Loucy (cell line): ENCODE results near the gene CNTN1.

Experiments
- H2AFZ ChIP-seq: fragments of 200-600 bp; sonication (generic); 2 replicates; pipeline ENCODE4 v1.6.0; 2016; ENCODE audit warnings: antibody characterized with exemption, mild to moderate bottlenecking, low read length, moderate library complexity
- H3F3A ChIP-seq: fragments of 200-600 bp; 2 replicates; pipeline ENCODE4 v1.6.0; 2016; ENCODE audit warnings: antibody characterized with exemption, low read depth, mild to moderate bottlenecking
- H3K27me3 ChIP-seq: fragments of 200-600 bp; sonication (generic); 2 replicates; pipeline ENCODE4 v1.6.1; 2014; ENCODE audit warnings: low read length, mild to moderate bottlenecking; ENCODE audit not compliant: insufficient read depth, poor library complexity, severe bottlenecking
- H3K36me3 ChIP-seq: fragments of 200-600 bp; sonication (generic); 2 replicates; pipeline ENCODE4 v1.6.1; 2016; ENCODE audit warnings: low read length; ENCODE audit not compliant: insufficient read depth
- H3K4me1 ChIP-seq: fragments of 200-600 bp; sonication (generic); 2 replicates; pipeline ENCODE4 v1.5.1; 2014; ENCODE audit warnings: low read length, mild to moderate bottlenecking; ENCODE audit not compliant: insufficient read depth, poor library complexity, severe bottlenecking
- H3K4me2 ChIP-seq: fragments of 200-600 bp; sonication (generic); 2 replicates; pipeline ENCODE4 v1.6.0; 2014; ENCODE audit warnings: antibody characterized with exemption, low read length, low read depth, mild to moderate bottlenecking; ENCODE audit not compliant: poor library complexity, severe bottlenecking
- H3K4me3 ChIP-seq: fragments of 200-600 bp; sonication (generic); 2 replicates; pipeline ENCODE4 v1.5.1; 2014; ENCODE audit warnings: low read length, mild to moderate bottlenecking, mixed read lengths; ENCODE audit not compliant: poor library complexity, severe bottlenecking
- H3K79me2 ChIP-seq: fragments of 200-600 bp; sonication (generic); 2 replicates; pipeline ENCODE4 v1.6.1; 2014; ENCODE audit warnings: low read length; ENCODE audit not compliant: insufficient read depth
- H3K9ac ChIP-seq: fragments of 200-600 bp; sonication (generic); 2 replicates; pipeline ENCODE4 v1.6.0; 2014; ENCODE audit warnings: mild to moderate bottlenecking, low read depth, low read length, moderate library complexity; ENCODE audit not compliant: poor library complexity, severe bottlenecking
- H3K9me2 ChIP-seq: fragments of 200-600 bp; sonication (generic); replicated peaks from 2 replicates; pipeline ENCODE4 v1.6.1; 2016; ENCODE audit warnings: low read depth, low read length, mixed read lengths
- H3K9me3 ChIP-seq: fragments of 200-600 bp; sonication (generic); 2 replicates; pipeline ENCODE4 v1.6.1; 2014; ENCODE audit warnings: mild to moderate bottlenecking, antibody characterized with exemption, low read length, low read depth; ENCODE audit not compliant: insufficient read depth
- H4K20me1 ChIP-seq: fragments of 200-600 bp; sonication (generic); 2 replicates; pipeline ENCODE4 v1.6.0; 2014; ENCODE audit warnings: antibody characterized with exemption, low read length, mild to moderate bottlenecking; ENCODE audit not compliant: insufficient read depth, poor library complexity, severe bottlenecking
- EZH2phosphoT487 ChIP-seq: fragments of 200-600 bp; IDR thresholded peaks from 2 replicates; pipeline ENCODE4 v1.6.1; 2018; ENCODE audit warnings: antibody characterized with exemption, mild to moderate bottlenecking, moderate library complexity, borderline replicate concordance
- TF ChIP-seq, protein P1 (sequence below): fragments of 200-600 bp; sonication (generic); conservative IDR thresholded peaks from 2 replicates; pipeline ENCODE4 v1.5.1; 2014; ENCODE audit warnings: mild to moderate bottlenecking, antibody characterized with exemption, low read length

Gene CNTN1

GRCh38 chr12:40921563-40922163 lies 229.4 kb downstream of the CNTN1 start:
- Histone ChIP-seq H3K4me1 (no peaks in the 10 kb centered on the region), H3K36me3 (no peaks in the 10 kb centered on the region), H3K79me2 (no peaks in the 10 kb centered on the region), H2AFZ (no peak overlapping the region), H3F3A (no peaks in the 10 kb centered on the region), H3K9me2 (no peaks in the 10 kb centered on the region), H3K4me2 (no peak overlapping the region), H3K27me3 (no peaks in the 10 kb centered on the region), H3K9me3 (no peaks in the 10 kb centered on the region), H3K4me3 (no peak overlapping the region), H4K20me1 (no peaks in the 10 kb centered on the region), H3K9ac (no peak overlapping the region)
- TF ChIP-seq, protein P1, sequence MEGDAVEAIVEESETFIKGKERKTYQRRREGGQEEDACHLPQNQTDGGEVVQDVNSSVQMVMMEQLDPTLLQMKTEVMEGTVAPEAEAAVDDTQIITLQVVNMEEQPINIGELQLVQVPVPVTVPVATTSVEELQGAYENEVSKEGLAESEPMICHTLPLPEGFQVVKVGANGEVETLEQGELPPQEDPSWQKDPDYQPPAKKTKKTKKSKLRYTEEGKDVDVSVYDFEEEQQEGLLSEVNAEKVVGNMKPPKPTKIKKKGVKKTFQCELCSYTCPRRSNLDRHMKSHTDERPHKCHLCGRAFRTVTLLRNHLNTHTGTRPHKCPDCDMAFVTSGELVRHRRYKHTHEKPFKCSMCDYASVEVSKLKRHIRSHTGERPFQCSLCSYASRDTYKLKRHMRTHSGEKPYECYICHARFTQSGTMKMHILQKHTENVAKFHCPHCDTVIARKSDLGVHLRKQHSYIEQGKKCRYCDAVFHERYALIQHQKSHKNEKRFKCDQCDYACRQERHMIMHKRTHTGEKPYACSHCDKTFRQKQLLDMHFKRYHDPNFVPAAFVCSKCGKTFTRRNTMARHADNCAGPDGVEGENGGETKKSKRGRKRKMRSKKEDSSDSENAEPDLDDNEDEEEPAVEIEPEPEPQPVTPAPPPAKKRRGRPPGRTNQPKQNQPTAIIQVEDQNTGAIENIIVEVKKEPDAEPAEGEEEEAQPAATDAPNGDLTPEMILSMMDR, result peak; percentile 89
- no peak for TF ChIP-seq EZH2phosphoT487

DNA sequence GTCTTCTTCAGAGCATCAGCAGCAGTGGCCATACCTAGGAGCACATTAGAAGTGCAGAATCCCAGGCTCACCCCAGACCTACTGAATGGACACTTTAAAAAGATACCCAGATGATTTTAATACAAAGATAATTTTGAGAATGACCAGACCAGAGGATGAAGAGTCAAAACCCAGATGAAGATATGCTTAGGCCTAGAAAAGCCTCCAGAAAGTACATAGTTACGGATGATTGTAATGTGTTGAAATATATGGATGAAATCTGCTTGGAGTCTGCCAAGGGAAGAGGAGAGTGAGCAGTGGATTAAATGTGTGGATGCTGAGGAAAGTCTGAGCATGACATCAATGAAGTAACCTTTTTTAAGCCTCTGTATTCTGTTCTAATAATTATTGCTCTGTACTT lies 245.7 kb downstream of the CNTN1 start:
- no peaks in the 10 kb centered on the region for H4K20me1 ChIP-seq

DNA sequence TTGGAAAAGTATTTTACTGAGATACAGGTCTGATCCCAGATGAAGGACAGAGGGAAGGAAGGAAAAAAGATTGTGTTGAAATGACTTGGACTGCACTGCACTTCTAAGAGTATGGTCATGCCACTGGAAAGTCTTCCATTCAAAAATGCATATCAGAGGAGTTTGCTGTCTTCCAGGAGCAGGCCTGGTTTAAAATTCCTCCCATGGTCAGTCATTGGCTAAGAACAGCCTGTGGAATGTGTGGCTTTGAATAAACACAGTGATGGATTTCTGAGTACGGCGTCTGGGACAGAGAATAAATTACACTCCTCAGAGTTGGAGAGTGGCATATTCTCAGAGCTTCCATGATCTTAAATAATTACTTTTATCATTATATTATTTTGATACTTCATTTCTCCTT lies 250.1 kb downstream of the CNTN1 start:
- H3K9ac ChIP-seq, result no peak overlapping the region
- H3K9me3 ChIP-seq, result no peaks in the 10 kb centered on the region
- no peak overlapping the region for H2AFZ ChIP-seq
- H3K9me2 ChIP-seq, result no peaks in the 10 kb centered on the region
- no peaks in the 10 kb centered on the region for H3K27me3 ChIP-seq
- no peak overlapping the region for H3K4me3 ChIP-seq
- H3K79me2 ChIP-seq, result no peaks in the 10 kb centered on the region
- H3K4me2 ChIP-seq, result no peak overlapping the region
- no peaks in the 10 kb centered on the region for H3K4me1 ChIP-seq
- no peak for TF ChIP-seq EZH2phosphoT487
- TF ChIP-seq, protein P1, result no peak
- no peaks in the 10 kb centered on the region for H3F3A ChIP-seq
- no peaks in the 10 kb centered on the region for H4K20me1 ChIP-seq
- H3K36me3 ChIP-seq, result no peaks in the 10 kb centered on the region

More for the DNA sequence above, 245.7 kb downstream of the CNTN1 start:
- H3F3A ChIP-seq, result no peaks in the 10 kb centered on the region
- no peak overlapping the region for H3K4me2 ChIP-seq
- no peaks in the 10 kb centered on the region for H3K9me2 ChIP-seq
- no peak overlapping the region for H2AFZ ChIP-seq
- no peaks in the 10 kb centered on the region for H3K4me1 ChIP-seq
- no peaks in the 10 kb centered on the region for H3K79me2 ChIP-seq
- no peaks in the 10 kb centered on the region for H3K9me3 ChIP-seq
- no peak for TF ChIP-seq EZH2phosphoT487
- TF ChIP-seq, protein P1, result no peak
- H3K9ac ChIP-seq, result no peak overlapping the region
- H3K36me3 ChIP-seq, result no peaks in the 10 kb centered on the region
- H3K27me3 ChIP-seq, result no peaks in the 10 kb centered on the region
- H3K4me3 ChIP-seq, result no peak overlapping the region
